Measurements from ENCODE around the gene EIF2A. TPM values are rescaled to one million over a fixed set of nuclear protein-coding genes. Genes with fewer than 3 reads are reported as not detected.
"Not testable (repeated sequence)": the region's sequence is repeated elsewhere in the genome, so short reads cannot be mapped to it uniquely, and the experiment has no call there.

EIF2A gene
- total RNA-seq, 1 experiment from 2014 or later = 96.4 TPM

- 0 out of 2 replicates have a peak, but pooled peaks cover 5% of the 10 kb centered on the region for H4K20me1 ChIP-seq (ENCODE audit: insufficient read depth)
- ChIA-PET CTCF (interaction anchor here (0.6 kb wide), 1 partner anchor 312 kb away, joined by 9 read pairs; no protein-coding TSS in a partner anchor), POLR2A (ENCODE audit: unreplicated experiment) (interaction anchor here (0.6 kb wide), 2 partner anchors 205 to 742 kb away, joined by 3 to 5 read pairs; no protein-coding TSS in a partner anchor)
- intact Hi-C loops (cut with micrococcal nuclease; ENCODE audit: unreplicated experiment) = no loop called here
- H3K4me1 ChIP-seq (replicated peaks; ENCODE audit: insufficient read depth) = no peaks in the 10 kb centered on the region; the same call in 1 of the 2 replicates
- BruUV-seq (replicated peaks) = no TSS peak
- no peaks in the 10 kb centered on the region for H3K9me2 ChIP-seq (ENCODE audit: insufficient read depth)
- H2AFZ ChIP-seq = no peak overlapping the region
- no peaks in the 10 kb centered on the region for H3K9me3 ChIP-seq (ENCODE audit: insufficient read depth, low read depth)
- no peak for DNase-seq
- no peaks in the 10 kb centered on the region for H3K27me3 ChIP-seq (ENCODE audit: insufficient read depth, low read depth)
- H3K27ac ChIP-seq = no peak overlapping the region
- peaks cover 77% of the 10 kb centered on the region for H3K79me2 ChIP-seq (ENCODE audit: low read depth)
- H3K36me3 ChIP-seq (ENCODE audit: low read depth) = peaks cover 23% of the 10 kb centered on the region
- no peaks in the 10 kb centered on the region; the same call in 1 of the 2 replicates for H3F3A ChIP-seq (ENCODE audit: insufficient read depth, low read depth)
- no peak overlapping the region for H3K4me2 ChIP-seq
- no peak for TF ChIP-seq EZH2 (IDR thresholded peaks at IDR 0.05; ENCODE audit: low read depth)
- TF ChIP-seq, protein P1, sequence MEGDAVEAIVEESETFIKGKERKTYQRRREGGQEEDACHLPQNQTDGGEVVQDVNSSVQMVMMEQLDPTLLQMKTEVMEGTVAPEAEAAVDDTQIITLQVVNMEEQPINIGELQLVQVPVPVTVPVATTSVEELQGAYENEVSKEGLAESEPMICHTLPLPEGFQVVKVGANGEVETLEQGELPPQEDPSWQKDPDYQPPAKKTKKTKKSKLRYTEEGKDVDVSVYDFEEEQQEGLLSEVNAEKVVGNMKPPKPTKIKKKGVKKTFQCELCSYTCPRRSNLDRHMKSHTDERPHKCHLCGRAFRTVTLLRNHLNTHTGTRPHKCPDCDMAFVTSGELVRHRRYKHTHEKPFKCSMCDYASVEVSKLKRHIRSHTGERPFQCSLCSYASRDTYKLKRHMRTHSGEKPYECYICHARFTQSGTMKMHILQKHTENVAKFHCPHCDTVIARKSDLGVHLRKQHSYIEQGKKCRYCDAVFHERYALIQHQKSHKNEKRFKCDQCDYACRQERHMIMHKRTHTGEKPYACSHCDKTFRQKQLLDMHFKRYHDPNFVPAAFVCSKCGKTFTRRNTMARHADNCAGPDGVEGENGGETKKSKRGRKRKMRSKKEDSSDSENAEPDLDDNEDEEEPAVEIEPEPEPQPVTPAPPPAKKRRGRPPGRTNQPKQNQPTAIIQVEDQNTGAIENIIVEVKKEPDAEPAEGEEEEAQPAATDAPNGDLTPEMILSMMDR (conservative IDR thresholded peaks at IDR 0.05) = no peak
- H3K4me3 ChIP-seq = no peak overlapping the region
Measured at GRCh38 chr3:150613709-150614480, 67.3 kb downstream of the EIF2A start.

DNA sequence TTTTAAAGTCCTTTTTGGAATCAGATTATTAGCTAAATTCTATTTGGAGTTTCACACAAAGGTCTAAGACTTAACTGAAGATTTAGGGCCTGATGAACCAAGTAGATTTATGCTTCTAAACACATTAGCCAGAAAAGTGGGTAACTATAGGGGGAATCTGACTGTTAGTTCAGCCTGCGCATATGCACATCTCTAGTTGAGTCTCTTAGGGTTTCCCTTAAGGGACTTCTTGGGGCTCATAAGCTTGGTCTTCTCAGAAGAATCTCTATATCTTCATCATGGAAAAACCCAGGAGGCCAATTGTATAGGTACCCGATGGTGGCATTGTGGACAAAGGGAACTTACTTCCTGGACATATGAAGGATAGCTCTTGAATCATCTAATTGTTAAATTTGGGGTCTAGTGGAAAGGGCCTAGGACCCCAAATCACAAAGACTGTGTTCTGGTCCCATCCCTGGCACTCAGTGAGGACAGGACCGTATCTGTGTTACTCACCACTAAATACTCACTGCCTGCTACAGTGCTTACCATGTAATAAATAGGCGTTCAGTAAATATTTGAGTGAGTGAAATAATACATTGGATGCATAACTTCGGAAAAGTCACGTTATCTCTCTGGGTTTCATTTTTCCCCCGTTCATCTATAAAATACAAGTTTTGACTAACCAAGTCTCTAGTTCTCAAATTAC lies 73.6 kb downstream of the EIF2A start:
- POLR2A ChIA-PET (ENCODE audit: unreplicated experiment) = interaction anchor here (0.6 to 0.7 kb wide), 2 partner anchors 280 to 1262 kb away, joined by 3 to 4 read pairs; no protein-coding TSS in a partner anchor
- CTCF ChIA-PET = no interaction called here
- H4K20me1 ChIP-seq (ENCODE audit: insufficient read depth) = no peaks in the 10 kb centered on the region

DNA sequence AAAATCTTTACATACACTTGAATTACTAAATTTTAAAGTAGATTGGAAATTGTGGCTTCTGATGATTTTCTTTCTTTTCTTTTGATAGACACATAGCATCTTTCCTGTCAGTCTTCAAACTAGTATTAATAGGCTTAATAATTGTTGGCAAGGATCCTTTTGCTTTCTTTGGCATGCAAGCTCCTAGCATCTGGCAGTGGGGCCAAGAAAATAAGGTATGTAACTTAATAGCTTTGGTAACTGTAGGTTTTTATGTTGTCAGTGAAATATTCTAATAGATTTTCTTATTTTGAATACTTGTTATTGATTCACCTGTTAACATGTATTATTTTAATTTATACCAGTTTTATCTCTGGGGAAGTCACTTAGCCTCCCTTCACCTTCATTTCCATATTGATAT lies 76.4 kb downstream of the EIF2A start:
- H3K27me3 ChIP-seq (ENCODE audit: insufficient read depth, low read depth); H3K4me1 ChIP-seq (replicated peaks; ENCODE audit: insufficient read depth); H3K9me2 ChIP-seq (ENCODE audit: insufficient read depth); H3K4me3 ChIP-seq; BruUV-seq (replicated peaks); H3K9me3 ChIP-seq (ENCODE audit: insufficient read depth, low read depth); H3F3A ChIP-seq (ENCODE audit: insufficient read depth, low read depth); H3K27ac ChIP-seq; H2AFZ ChIP-seq; DNase-seq; POLR2A ChIA-PET (ENCODE audit: unreplicated experiment); intact Hi-C loops (cut with micrococcal nuclease; ENCODE audit: unreplicated experiment); H4K20me1 ChIP-seq (ENCODE audit: insufficient read depth); H3K4me2 ChIP-seq; CTCF ChIA-PET: not testable (repeated sequence)
- peaks cover 22% of the 10 kb centered on the region for H3K36me3 ChIP-seq (ENCODE audit: low read depth)
- H3K79me2 ChIP-seq (ENCODE audit: low read depth) = peaks cover 33% of the 10 kb centered on the region

More for the DNA sequence above, 73.6 kb downstream of the EIF2A start:
- H3K79me2 ChIP-seq (ENCODE audit: low read depth) = peaks cover 47% of the 10 kb centered on the region
- no peaks in the 10 kb centered on the region; the same call in 1 of the 2 replicates for H3F3A ChIP-seq (ENCODE audit: insufficient read depth, low read depth)
- H3K27me3 ChIP-seq (ENCODE audit: insufficient read depth, low read depth) = no peaks in the 10 kb centered on the region
- intact Hi-C loops (cut with micrococcal nuclease; ENCODE audit: unreplicated experiment) = no loop called here
- BruUV-seq (replicated peaks) = no TSS peak
- peaks cover 7% of the 10 kb centered on the region; the same call in 1 of the 2 replicates for H3K36me3 ChIP-seq (ENCODE audit: low read depth)
- no peak overlapping the region for H3K27ac ChIP-seq
- TF ChIP-seq, protein P1 (conservative IDR thresholded peaks at IDR 0.05) = no peak
- TF ChIP-seq EZH2 (IDR thresholded peaks at IDR 0.05; ENCODE audit: low read depth) = no peak
- H3K4me2 ChIP-seq = no peak overlapping the region
- no peaks in the 10 kb centered on the region for H3K9me3 ChIP-seq (ENCODE audit: insufficient read depth, low read depth)
- H2AFZ ChIP-seq = no peak overlapping the region
- H3K4me1 ChIP-seq (replicated peaks; ENCODE audit: insufficient read depth) = no peaks in the 10 kb centered on the region
- no peak for DNase-seq
- no peak overlapping the region for H3K4me3 ChIP-seq
- no peaks in the 10 kb centered on the region for H3K9me2 ChIP-seq (ENCODE audit: insufficient read depth)
